Mucosa of descending colon (tissue), 3 donors: ENCODE measurements around the gene EXOC3L1. TPM values are rescaled to one million over a fixed set of nuclear protein-coding genes. Genes with fewer than 3 reads are reported as not detected.
A peak's percentile ranks its signal among the peaks of the same experiment; 100 is the strongest.

Source experiments
- ATAC-seq: fragments of 200-7000 bp; cut with Tn5 transposase; one replicate; pipeline ENCODE4 v1.9.1; 2020; ENCODE audit warnings: mild to moderate bottlenecking, moderate library complexity
- DNase-seq, 3 donors: peaks; one replicate each; pipeline ENCODE4 v3.0.0-alpha.2; 2020
- H3K36me3 ChIP-seq: fragments of 200-600 bp; one replicate; pipeline ENCODE4 v1.8.0; 2021; ENCODE audit warnings: low read depth, mild to moderate bottlenecking
- H3K4me1 ChIP-seq: fragments of 200-600 bp; one replicate; pipeline ENCODE4 v1.8.0; 2021; ENCODE audit warnings: low read depth, mild to moderate bottlenecking
- H3K4me3 ChIP-seq: fragments of 200-600 bp; one replicate; pipeline ENCODE4 v1.8.0; 2021; ENCODE audit warnings: mild to moderate bottlenecking
- H3K9me3 ChIP-seq: fragments of 200-600 bp; one replicate; pipeline ENCODE4 v1.8.0; 2021; ENCODE audit warnings: mild to moderate bottlenecking
- intact Hi-C, 2 donors: fragments of 100-400 bp; cut with DNase I in 1 of 2; cut with micrococcal nuclease in 1 of 2; formaldehyde crosslinking; loops; one replicate each; pipeline versions ENCODE4 v1.11.0 to v1.11.1; 2022; cut with DNase I, micrococcal nuclease
- total RNA-seq, 3 donors: library from RNA; stranded (reverse); fragmentation: NEBNext Ultra II Directional in 2 of 3; extraction: Animal tissue kit (Norgen Biotek cat#: 25700) in 2 of 3; gene quantifications; one replicate each; pipeline versions ENCODE4 v1.2.1 to v1.2.4, GENCODE V29; 2021 to 2023
- TF ChIP-seq, protein P1 (sequence below): fragments of 200-600 bp; IDR thresholded peaks from one replicate; pipeline ENCODE4 v1.8.0; 2022; ENCODE audit warnings: antibody characterized with exemption, mild to moderate bottlenecking
- donor health status: DM: no; HTN: no; CAD: no; lungs with moderate emphysema.
- donor health status: DM: no; HTN: no; CAD: no.
- donor health status: DM: no; HTN: yes; CAD: no.

The EXOC3L1 gene
- total RNA-seq, 3 donors from 2014 or later = 2.6 to 6.8 (median 2.7) TPM

DNA sequence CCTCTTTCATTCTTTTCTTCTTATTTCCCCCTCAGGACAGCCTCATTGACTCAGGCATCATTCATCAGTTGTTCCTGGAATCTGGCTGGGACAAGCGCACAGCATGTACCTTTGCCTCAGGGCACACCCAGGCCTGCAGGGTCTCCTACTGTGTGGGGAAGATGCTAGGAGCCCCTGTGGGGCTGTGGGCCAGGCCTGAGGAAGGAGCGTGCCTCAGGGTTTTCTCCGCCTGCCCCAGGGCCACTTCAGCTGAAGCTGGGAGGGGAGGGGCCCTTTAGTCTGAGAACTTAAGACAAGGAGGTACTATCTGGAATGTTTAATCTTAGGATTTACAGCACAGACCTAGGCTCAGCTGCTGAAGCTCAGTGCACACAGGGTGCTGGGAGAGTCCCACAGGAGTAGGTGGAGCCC, 16.9 kb upstream of the EXOC3L1 start:
- intact Hi-C loops = no loop called here
- peak; percentile 6 for ATAC-seq
- Histone ChIP-seq H3K4me3 (no peak overlapping the region), H3K36me3 (peaks cover 14% of the 10 kb centered on the region), H3K9me3 (no peaks in the 10 kb centered on the region), H3K4me1 (no peaks in the 10 kb centered on the region)
- no peak for DNase-seq
- TF ChIP-seq, protein P1, sequence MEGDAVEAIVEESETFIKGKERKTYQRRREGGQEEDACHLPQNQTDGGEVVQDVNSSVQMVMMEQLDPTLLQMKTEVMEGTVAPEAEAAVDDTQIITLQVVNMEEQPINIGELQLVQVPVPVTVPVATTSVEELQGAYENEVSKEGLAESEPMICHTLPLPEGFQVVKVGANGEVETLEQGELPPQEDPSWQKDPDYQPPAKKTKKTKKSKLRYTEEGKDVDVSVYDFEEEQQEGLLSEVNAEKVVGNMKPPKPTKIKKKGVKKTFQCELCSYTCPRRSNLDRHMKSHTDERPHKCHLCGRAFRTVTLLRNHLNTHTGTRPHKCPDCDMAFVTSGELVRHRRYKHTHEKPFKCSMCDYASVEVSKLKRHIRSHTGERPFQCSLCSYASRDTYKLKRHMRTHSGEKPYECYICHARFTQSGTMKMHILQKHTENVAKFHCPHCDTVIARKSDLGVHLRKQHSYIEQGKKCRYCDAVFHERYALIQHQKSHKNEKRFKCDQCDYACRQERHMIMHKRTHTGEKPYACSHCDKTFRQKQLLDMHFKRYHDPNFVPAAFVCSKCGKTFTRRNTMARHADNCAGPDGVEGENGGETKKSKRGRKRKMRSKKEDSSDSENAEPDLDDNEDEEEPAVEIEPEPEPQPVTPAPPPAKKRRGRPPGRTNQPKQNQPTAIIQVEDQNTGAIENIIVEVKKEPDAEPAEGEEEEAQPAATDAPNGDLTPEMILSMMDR = no peak

DNA sequence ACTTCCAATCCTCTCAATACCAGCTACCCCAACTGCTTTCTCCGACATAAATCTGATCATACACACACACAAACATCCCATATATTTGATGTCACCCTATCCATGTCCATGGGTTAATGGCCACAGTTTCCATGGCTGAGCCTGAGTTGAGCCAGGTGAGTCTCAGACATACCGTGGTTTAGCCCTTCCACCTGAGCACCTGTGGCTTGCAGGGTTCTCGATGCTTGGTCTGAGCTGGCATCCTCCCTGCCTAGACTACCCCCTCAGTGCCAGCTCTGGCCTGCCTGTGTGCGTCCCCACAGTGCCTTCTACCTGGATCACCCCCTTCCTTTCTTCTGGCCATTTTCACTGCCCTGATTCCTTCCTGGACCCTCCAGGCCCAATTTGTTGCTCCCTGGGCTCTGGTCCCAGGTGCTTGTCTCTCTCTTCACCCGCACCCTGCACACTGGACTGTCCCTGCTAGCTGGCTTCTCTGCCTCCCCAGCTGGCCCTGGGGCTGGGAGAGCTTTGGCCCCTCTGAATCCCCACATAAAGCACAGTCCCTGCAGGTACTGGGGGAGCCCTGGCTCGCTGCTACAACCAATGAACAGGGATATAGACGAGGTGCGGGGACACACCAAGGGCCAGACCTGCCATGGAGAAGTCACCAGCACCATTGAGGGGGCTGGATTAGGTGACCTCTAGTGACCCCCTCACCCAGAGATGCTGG, 16.3 kb upstream of the EXOC3L1 start:
- TF ChIP-seq, protein P1 = no peak
- intact Hi-C loops = no loop called here
- Histone ChIP-seq H3K4me3 (no peak overlapping the region), H3K36me3 (peaks cover 14% of the 10 kb centered on the region), H3K4me1 (no peaks in the 10 kb centered on the region), H3K9me3 (no peaks in the 10 kb centered on the region)
- ATAC-seq (no peak), DNase-seq (no peak)

DNA sequence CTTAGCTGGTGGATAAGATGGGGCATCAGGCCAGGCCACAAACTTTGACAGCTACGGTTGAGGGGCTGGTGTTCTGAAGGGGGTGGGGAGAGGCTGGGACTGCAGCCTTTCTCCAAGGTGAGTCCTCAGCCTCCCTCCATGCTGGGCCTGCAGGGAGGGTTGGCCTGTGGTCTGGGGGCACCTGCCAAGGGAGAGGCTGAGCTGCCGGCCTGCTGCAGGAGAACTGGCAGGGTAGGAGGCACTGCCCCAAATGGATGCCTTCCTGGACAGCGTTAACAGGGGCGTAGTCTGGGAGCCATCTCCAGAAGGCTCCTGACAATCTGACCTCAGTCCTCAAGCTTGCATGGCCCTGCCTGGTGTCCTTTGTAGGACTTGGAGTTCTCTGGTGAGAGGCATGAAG, 14.1 kb upstream of the EXOC3L1 start:
- H3K4me3 ChIP-seq = no peak overlapping the region
- ATAC-seq (no peak), DNase-seq (no peak)
- TF ChIP-seq, protein P1 = no peak
- peaks cover 6% of the 10 kb centered on the region for H3K4me1 ChIP-seq
- intact Hi-C loops = no loop called here
- no peaks in the 10 kb centered on the region for H3K9me3 ChIP-seq
- H3K36me3 ChIP-seq = peaks cover 14% of the 10 kb centered on the region

DNA sequence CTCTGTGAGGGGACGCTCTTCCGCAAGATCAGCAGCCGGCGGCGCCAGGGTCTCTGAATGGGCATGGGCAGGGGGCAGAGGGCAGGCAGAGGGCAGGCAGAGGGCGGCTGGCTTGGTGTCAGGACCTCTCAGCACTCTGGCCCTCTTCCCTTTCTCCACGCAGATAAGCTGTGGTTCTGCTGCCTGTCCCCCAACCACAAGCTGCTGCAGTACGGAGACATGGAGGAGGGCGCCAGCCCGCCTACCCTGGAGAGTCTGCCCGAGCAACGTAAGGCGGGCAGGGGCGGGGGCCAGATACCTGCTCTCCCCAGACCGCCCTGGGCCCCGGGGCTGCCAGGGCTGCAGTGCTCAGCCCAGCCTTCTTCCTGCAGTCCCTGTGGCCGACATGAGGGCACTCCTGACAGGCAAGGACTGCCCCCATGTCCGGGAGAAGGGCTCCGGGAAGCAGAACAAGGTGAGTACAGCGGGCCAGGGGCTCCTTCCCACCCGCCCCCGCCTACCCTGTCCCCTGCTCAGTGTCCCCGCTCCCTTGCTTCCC, 13.1 kb upstream of the EXOC3L1 start:
- no peak for DNase-seq
- ATAC-seq = no peak
- Histone ChIP-seq H3K36me3 (peaks cover 14% of the 10 kb centered on the region), H3K4me3 (no peak overlapping the region), H3K4me1 (peaks cover 16% of the 10 kb centered on the region), H3K9me3 (no peaks in the 10 kb centered on the region)
- TF ChIP-seq, protein P1 = no peak
- intact Hi-C loops = no loop called here

DNA sequence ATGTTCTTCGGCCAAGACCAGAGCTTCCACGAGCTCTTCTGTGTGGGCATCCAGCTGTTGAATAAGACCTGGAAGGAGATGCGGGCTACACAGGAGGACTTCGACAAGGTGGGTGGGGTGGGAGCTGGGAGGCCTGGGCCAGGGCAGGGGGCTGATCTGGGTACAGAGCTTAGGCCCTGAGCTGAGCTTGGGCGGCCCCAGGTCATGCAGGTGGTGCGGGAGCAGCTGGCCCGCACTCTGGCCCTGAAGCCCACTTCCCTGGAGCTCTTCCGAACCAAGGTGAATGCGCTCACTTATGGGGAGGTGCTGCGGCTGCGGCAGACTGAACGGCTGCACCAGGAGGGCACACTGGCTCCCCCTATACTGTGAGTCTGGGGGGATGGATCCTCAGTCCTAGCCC, 12.5 kb upstream of the EXOC3L1 start:
- H3K36me3 ChIP-seq = peaks cover 17% of the 10 kb centered on the region

More for the DNA sequence above, 12.5 kb upstream of the EXOC3L1 start:
- intact Hi-C loops = no loop called here
- peaks cover 20% of the 10 kb centered on the region for H3K4me1 ChIP-seq
- H3K9me3 ChIP-seq = no peaks in the 10 kb centered on the region
- H3K4me3 ChIP-seq = no peak overlapping the region
- TF ChIP-seq, protein P1 = no peak
- ATAC-seq (no peak), DNase-seq (no peak)
